ENCODE data around the gene PDZK1IP1. TPM values are rescaled to one million over a fixed set of nuclear protein-coding genes. Genes with fewer than 3 reads are reported as not detected.
A peak's percentile ranks its signal among the peaks of the same experiment; 100 is the strongest.
"Not testable (repeated sequence)": the region's sequence is repeated elsewhere in the genome, so short reads cannot be mapped to it uniquely, and the experiment has no call there.

Gene PDZK1IP1
- total RNA-seq, 1 experiment from 2014 or later, result not detected

GRCh38 chr1:47203504-47203903 is 13.7 kb upstream of the PDZK1IP1 start:
- not testable (repeated sequence) for DNase-seq (ENCODE audit: extremely low read depth, low read depth)

- DNase-seq (ENCODE audit: extremely low read depth, low read depth), result no peak
These were observed 11.3 kb upstream of the PDZK1IP1 start for GRCh38 chr1:47201179-47201578.

- no peak for DNase-seq (ENCODE audit: extremely low read depth, low read depth)
These were observed 8.4 kb upstream of the PDZK1IP1 start for GRCh38 chr1:47198214-47198613.

GRCh38 chr1:47196622-47197021 is 6.8 kb upstream of the PDZK1IP1 start:
- no peak for DNase-seq (ENCODE audit: extremely low read depth, low read depth)

GRCh38 chr1:47195981-47196380 is 6.1 kb upstream of the PDZK1IP1 start:
- DNase-seq (ENCODE audit: extremely low read depth, low read depth), result not testable (repeated sequence)

GRCh38 chr1:47194311-47194710 is 4.5 kb upstream of the PDZK1IP1 start:
- no peak for DNase-seq (ENCODE audit: extremely low read depth, low read depth)

GRCh38 chr1:47193496-47193895 is 3.7 kb upstream of the PDZK1IP1 start:
- not testable (repeated sequence) for DNase-seq (ENCODE audit: extremely low read depth, low read depth)

GRCh38 chr1:47192458-47193384 is 2.9 kb upstream of the PDZK1IP1 start:
- DNase-seq (ENCODE audit: extremely low read depth, low read depth), result peak; percentile 47

- DNase-seq (ENCODE audit: extremely low read depth, low read depth), result no peak
These were observed 2.2 kb upstream of the PDZK1IP1 start for GRCh38 chr1:47191940-47192457.

- no peak for DNase-seq (ENCODE audit: extremely low read depth, low read depth)
These were observed 1.0 kb upstream of the PDZK1IP1 start for GRCh38 chr1:47190857-47191256.

GRCh38 chr1:47190509-47190855 is 646 bp upstream of the PDZK1IP1 start:
- DNase-seq (ENCODE audit: extremely low read depth, low read depth), result no peak

- no peak for DNase-seq (ENCODE audit: extremely low read depth, low read depth)
These were observed 748 bp downstream of the PDZK1IP1 start for GRCh38 chr1:47188791-47189785.

GRCh38 chr1:47187926-47188250 is 1.9 kb downstream of the PDZK1IP1 start:
- DNase-seq (ENCODE audit: extremely low read depth, low read depth), result no peak

- no peak for DNase-seq (ENCODE audit: extremely low read depth, low read depth)
These were observed 2.5 kb downstream of the PDZK1IP1 start for GRCh38 chr1:47187231-47187925.

- DNase-seq (ENCODE audit: extremely low read depth, low read depth), result no peak
These were observed 3.3 kb downstream of the PDZK1IP1 start for GRCh38 chr1:47186267-47187185.

- no peak for DNase-seq (ENCODE audit: extremely low read depth, low read depth)
These were observed 4.8 kb downstream of the PDZK1IP1 start for GRCh38 chr1:47184822-47185677.

GRCh38 chr1:47184090-47184821 is 5.6 kb downstream of the PDZK1IP1 start:
- DNase-seq (ENCODE audit: extremely low read depth, low read depth), result no peak

Data from NCI-H460 (cell line).